ENCODE measurements around the gene KCNIP2.

Gene KCNIP2

GRCh38 chr10:101782811-101783735 lies 60.5 kb downstream of the KCNIP2 start, which contains the start of gene NPM3:
NPM3 (minus strand) TSS chr10:101783446; CDS start chr10:101783390, 56 bp downstream.
- peak; percentile 89 for DNase-seq (ENCODE audit: low spot score)

GRCh38 chr10:101781984-101782810 lies 61.4 kb downstream of the KCNIP2 start:
- no peak for DNase-seq (ENCODE audit: low spot score)

- DNase-seq (ENCODE audit: low spot score): no peak
Observed at GRCh38 chr10:101781655-101781983, 62.0 kb downstream of the KCNIP2 start.

GRCh38 chr10:101780818-101781654 lies 62.6 kb downstream of the KCNIP2 start:
- peak; percentile 70 for DNase-seq (ENCODE audit: low spot score)

GRCh38 chr10:101780187-101780817 lies 63.3 kb downstream of the KCNIP2 start:
- DNase-seq (ENCODE audit: low spot score): no peak

- no peak for DNase-seq (ENCODE audit: low spot score)
Observed at GRCh38 chr10:101779544-101780186, 63.9 kb downstream of the KCNIP2 start.

- no peak for DNase-seq (ENCODE audit: low spot score)
Observed at GRCh38 chr10:101778781-101779543, 64.6 kb downstream of the KCNIP2 start.

- no peak for DNase-seq (ENCODE audit: low spot score)
Observed at GRCh38 chr10:101778151-101778780, 65.3 kb downstream of the KCNIP2 start.

GRCh38 chr10:101777619-101778145 lies 65.9 kb downstream of the KCNIP2 start:
- DNase-seq (ENCODE audit: low spot score): no peak

GRCh38 chr10:101776161-101776817 lies 67.3 kb downstream of the KCNIP2 start:
- no peak for DNase-seq (ENCODE audit: low spot score)
